HG03097 (cell line): ENCODE data around the gene HELQ.

Experiments
- ATAC-seq: cut with Tn5 transposase; IDR thresholded peaks from one replicate; pipeline ENCODE4 v1.9.1; 2021; ENCODE audit not compliant: unreplicated experiment, low FRiP score

Gene HELQ

DNA sequence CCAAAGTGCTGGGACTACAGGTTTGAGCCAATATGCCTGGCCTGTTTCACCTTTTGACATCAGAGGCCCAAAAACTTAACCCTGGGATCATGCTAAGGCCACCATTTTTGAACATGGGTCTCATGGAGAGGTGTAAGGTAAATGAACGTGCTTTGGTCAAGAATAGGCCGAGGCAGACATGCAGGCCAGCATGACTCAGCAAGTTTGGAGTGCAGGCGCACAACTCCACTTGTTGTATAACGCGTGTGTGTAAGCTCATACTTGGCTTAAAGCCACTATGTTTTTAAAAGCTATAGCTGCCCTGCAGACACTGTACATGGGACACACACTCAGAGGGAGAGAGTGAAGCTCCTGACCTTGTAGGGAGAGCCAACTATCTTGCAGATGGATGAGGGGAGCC, 77.2 kb downstream of the HELQ start:
- ATAC-seq = no peak

DNA sequence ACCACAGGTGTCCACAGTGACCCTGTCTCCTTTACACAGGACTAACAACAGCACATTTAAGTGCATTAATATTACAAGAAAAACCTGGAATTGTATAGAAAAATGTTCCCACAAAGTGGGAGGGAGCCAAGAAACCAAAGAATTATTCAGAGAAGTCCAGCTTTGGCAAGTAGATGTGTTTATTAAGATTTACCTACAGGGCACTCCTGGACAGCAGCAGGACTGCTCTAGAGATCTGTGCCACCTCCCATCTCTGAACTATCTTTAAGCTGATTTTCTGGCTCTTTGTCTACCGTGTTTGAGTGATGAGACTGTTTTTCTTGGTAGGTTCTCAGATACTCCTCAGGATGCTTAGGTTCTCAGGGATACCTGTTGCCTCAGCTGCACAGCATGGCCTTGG, 82.7 kb downstream of the HELQ start:
- no peak for ATAC-seq

DNA sequence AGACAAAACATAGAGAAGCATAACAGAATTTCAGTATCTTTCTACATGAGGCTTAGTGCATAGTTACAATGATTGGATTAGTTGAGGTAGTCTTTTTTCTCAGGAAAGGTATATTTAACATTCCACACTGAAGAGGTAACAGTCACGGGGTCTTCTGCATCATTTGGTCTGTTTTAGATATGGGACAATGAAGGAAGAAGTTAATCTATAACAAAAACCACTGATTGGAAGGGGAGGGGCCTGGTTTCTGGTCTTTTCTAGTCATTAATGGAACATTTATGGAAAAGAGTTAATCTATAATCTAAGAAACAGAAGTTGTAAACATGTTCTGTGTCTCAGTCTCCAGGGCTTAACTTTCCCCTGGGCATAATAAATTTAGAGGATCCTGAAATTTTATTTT, 83.7 kb downstream of the HELQ start:
- ATAC-seq = no peak

DNA sequence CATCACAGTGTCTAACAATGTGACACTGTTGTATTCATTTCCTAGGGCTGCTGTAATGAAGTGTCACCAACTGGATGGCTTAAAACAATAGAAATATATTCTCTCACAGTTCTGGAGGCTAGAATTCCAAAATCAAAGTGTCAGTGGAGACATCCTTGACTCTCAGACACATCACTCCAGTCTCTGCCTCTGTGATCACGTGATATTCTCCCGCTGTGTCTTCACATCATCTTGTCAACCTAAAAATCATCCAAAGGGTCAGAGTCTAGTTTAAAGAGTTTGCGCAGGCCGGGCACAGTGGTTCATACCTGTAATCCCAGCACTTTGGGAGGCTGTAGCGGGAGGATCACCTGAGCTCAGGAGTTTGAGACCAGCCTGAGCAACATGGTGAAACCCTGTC, 84.4 kb downstream of the HELQ start:
- no peak for ATAC-seq

DNA sequence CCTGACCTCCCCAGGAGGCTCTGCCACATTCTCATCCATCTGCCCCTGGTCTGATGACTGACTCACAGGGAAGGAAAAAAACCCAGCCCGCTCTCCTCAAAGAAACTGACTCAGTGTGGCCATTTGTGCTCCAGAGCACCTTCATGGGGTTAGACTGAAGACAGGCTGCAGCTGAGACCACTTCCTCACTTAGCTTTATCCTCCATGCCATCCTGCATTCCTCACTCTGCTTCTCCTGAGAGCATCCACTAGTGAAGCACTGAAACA, 85.0 kb downstream of the HELQ start:
- ATAC-seq = no peak

DNA sequence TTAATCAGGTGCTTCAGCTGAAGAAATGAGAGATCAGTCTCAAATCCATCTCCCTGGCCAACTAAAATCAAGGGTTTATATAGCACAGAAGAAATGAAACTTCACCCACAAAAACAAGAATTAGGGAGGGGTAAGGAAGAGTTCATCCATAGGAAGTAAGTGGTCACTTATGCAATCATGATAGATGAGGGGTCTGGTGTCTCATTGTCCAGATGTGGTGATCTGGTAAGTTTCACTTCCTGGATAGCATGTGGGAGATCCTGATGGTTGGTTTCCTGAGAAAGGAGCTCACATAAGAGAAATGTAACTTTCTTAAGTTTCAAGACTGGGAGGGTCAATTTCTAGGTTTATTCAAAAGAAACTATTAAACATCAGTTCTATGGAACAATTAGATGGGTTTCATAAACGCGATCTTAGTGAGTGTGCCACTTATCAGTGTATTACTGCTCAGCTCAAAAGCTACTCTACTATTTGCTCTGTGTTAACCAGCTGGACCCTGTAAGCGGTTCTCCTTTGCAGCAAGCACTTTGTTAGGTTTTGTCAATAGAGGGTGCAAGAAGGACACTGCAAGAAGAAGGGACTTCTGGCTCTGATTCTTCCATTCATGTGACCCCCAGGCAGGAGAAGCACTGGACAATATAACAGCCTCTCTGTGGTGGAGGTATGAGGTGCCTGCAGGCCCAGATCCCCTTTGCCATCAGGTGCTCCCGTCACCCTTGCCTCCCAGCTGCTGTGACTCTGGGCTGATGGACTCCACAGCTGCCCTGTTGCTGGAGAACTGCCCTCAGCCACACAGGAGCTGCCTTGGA, 85.6 kb downstream of the HELQ start:
- ATAC-seq = no peak

DNA sequence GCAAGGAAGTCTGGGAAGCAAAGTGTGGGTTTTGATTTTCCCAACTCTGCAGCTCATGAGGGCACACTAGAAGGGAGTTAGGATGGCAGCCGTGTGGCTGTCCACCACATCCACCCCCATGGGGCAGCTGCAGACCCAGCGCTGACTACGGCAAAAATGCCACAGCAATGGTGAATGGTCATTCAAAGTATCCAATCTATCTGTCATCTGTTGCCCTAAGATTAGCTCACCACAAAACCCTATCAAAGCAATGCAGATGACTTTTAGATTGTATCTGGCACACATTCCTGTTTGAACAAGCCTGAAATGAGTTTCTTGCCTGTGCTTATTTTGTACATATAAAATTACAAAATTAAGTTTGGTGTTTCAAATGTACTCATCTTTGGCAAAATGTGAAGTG, 91.3 kb downstream of the HELQ start:
- no peak for ATAC-seq

DNA sequence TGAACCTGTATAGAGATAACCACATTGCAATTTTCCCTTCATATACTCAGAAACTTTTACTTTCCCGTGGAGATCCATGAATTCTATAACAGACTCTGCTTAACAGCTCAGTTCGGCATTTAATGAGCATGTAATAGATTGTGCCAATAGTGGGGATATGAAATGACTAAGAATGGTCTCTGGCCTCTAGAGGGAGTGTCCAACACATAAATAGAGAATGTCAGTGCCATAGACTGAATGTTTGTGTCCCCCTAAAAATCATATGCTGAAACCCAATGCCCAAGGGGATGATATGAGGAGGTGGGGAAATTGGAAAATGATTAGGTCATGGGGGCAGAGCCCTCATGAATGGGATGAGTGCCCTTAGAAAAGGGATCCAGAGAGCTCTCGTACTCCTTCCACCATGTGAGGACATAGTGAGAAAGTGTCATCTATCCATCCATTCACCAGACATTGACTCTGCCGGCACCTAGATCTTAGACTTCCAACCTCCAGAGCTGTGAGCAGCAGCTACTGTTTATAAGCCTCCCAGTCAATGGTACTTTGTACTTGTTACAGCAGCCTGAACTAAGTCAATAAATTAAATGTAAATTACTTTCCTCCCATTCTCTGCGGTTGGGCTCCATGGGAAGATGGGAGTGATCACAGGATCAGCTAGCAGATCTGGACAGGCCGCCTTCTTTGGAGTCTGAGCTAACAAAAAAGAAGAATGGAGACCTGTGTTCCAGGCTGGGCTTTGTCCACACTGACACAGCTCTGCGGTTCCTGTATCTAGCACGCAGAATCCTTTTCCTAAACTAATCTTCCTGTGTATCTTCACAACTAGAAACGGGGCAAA, 92.9 kb downstream of the HELQ start:
- ATAC-seq = no peak

DNA sequence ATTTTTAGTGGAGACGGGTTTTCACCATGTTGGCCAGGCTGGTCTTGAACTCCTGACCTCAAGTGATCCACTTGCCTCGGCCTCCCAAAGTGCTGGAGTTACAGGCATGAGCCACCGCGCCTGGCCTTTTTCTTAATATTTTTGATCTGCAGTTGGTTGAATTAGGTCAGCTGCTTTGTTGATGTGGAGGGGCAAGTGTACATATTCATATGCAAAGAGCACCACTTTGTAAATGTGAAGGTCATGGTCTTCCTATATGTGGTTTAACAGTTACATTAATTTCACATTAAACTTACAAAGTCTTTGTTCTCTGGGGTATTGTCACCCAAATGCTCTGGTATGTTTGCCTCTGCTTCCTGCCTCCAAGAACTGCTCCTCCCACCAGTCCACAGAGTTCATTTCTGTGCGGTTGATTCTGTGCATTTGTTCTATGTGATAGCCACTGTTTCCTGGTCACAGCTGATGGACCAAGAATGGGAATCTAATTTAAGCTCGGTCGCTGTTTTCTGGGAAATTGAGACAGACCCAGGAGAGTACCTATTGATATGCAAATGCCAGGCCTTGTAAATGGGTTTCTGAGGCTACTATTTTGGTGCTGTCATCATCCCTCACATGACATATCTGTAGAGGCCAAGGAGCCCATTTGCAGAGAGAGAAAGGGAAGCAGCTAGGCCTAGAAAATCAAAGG, 94.1 kb downstream of the HELQ start:
- ATAC-seq = no peak

DNA sequence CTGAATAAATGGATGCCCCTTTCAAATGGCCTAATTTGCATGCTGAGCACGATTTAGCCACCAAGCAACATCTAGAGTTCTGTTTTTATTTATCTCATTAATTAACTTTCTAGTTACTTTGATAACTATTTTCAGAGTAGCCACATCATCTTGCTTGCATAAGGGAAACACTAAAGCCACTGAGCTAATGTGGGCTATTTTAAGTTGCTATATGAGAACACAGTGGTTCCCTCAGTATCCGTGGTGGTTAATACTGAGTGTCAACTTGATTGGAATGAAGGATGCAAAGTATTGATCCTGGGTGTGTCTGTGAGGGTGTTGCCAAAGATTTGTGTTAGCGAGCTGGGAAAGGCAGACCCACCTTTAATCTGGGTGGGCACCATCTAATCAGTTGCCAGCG, 95.6 kb downstream of the HELQ start:
- ATAC-seq = no peak

DNA sequence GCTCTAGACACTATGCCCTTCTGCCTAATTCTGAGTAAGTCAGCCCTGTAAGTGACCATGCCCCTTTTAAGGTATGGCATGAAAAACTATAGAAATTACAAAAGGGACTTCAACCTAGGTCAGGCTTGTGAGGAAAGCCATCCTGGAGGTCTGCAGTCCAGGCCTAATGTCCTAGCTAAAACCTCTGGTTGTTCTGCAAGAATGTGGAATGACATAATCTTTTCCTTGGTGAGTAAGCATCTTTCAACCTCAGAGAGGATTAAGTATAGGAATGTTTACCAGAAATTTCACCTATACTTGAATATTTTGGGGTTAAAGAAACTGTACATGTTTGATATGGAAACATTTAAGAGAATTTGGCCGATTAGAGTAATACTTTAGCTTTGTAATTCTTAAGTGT, 97.2 kb downstream of the HELQ start:
- ATAC-seq = no peak
